BJ (cell line): ENCODE data around the gene LSM14B. TPM values are rescaled to one million over a fixed set of nuclear protein-coding genes. Genes with fewer than 3 reads are reported as not detected.
"Not testable (repeated sequence)": the region's sequence is repeated elsewhere in the genome, so short reads cannot be mapped to it uniquely, and the experiment has no call there.

ENCODE experiments used
- CTCF ChIA-PET: fragments of 350-600 bp; formaldehyde crosslinking; extraction: SDS; loops from one replicate; lab custom pipeline; 2021; ENCODE audit warnings: antibody characterized with exemption, inconsistent platforms; lab: Yijun Ruan, JAX
- POLR2A ChIA-PET: fragments of 300-600 bp; sonication (Branson Sonifier 250); formaldehyde crosslinking; extraction: SDS; loops from one replicate; lab custom pipeline; 2021; ENCODE audit warnings: antibody characterized with exemption; lab: Charles Lee
- DNase-seq: peaks from one replicate; pipeline ENCODE4 v3.0.0-alpha.2; 2011; ENCODE audit warnings: low read depth
- H3K27me3 ChIP-seq: 2 replicates; pipeline ENCODE4 v1.6.0; 2011; ENCODE audit warnings: low read length; ENCODE audit not compliant: control insufficient read depth, insufficient read depth
- H3K36me3 ChIP-seq: 2 replicates; pipeline ENCODE4 v1.5.1; 2011; ENCODE audit warnings: low read length; ENCODE audit not compliant: control insufficient read depth, insufficient read depth
- H3K4me3 ChIP-seq: 2 replicates; pipeline ENCODE4 v1.5.1; 2011; ENCODE audit warnings: low read depth, mild to moderate bottlenecking, control low read depth, low read length
- CTCF ChIP-seq: IDR thresholded peaks from 2 replicates; pipeline ENCODE4 v1.5.1; 2011; ENCODE audit warnings: low read depth, mild to moderate bottlenecking, control low read depth, inconsistent platforms, low read length, moderate library complexity; ENCODE audit not compliant: insufficient read depth
- polyA plus RNA-seq: library from polyadenylated mRNA; depleted of rRNA; stranded (reverse); fragments of >200 nt; gene quantifications from 2 replicates; pipeline ENCODE4 v1.2.3, GENCODE V29; 2011

The LSM14B gene
- polyA plus RNA-seq, 1 experiment: 48.2 TPM

GRCh38 chr20:62147125-62147524 is 24.9 kb downstream of the LSM14B start:
- H3K27me3 ChIP-seq: no peaks in the 10 kb centered on the region
- TF ChIP-seq CTCF: no peak
- H3K36me3 ChIP-seq: peaks cover 1% of the 10 kb centered on the region
- ChIA-PET POLR2A (no interaction called here), CTCF (interaction anchor here (2.3 kb wide), 1 partner anchor 9 kb away, joined by 6 read pairs; no protein-coding TSS in a partner anchor)
- H3K4me3 ChIP-seq: no peak overlapping the region
- no peak for DNase-seq

GRCh38 chr20:62147528-62147927 is 25.3 kb downstream of the LSM14B start:
- TF ChIP-seq CTCF: no peak
- H3K4me3 ChIP-seq: no peak overlapping the region
- ChIA-PET CTCF (interaction anchor here (0.7 to 2.3 kb wide), 2 partner anchors 9 to 44 kb away, joined by 3 to 6 read pairs; no protein-coding TSS in a partner anchor), POLR2A (no interaction called here)
- peaks cover 1% of the 10 kb centered on the region for H3K36me3 ChIP-seq
- no peaks in the 10 kb centered on the region for H3K27me3 ChIP-seq
- no peak for DNase-seq

GRCh38 chr20:62148383-62148782 is 26.1 kb downstream of the LSM14B start:
- not testable (repeated sequence) for H3K36me3 ChIP-seq, DNase-seq
- CTCF ChIA-PET: interaction anchor here (0.7 kb wide), 1 partner anchor 43 kb away, joined by 3 read pairs; no protein-coding TSS in a partner anchor

GRCh38 chr20:62148908-62149314 is 26.6 kb downstream of the LSM14B start:
- H3K36me3 ChIP-seq: peaks cover 1% of the 10 kb centered on the region
- TF ChIP-seq CTCF: no peak
- ChIA-PET POLR2A (no interaction called here), CTCF (no interaction called here)
- H3K4me3 ChIP-seq: no peak overlapping the region
- no peak for DNase-seq
- H3K27me3 ChIP-seq: no peaks in the 10 kb centered on the region

More at GRCh38 chr20:62148383-62148782, 26.1 kb downstream of the LSM14B start:
- H3K27me3 ChIP-seq, POLR2A ChIA-PET, H3K4me3 ChIP-seq: not testable (repeated sequence)

GRCh38 chr20:62149532-62150309 is 27.4 kb downstream of the LSM14B start:
- no peak for TF ChIP-seq CTCF
- Histone ChIP-seq H3K4me3 (no peak overlapping the region), H3K27me3 (no peaks in the 10 kb centered on the region), H3K36me3 (peaks cover 1% of the 10 kb centered on the region)
- ChIA-PET POLR2A (no interaction called here), CTCF (no interaction called here)
- DNase-seq: no peak

- Histone ChIP-seq H3K27me3 (no peaks in the 10 kb centered on the region), H3K4me3 (no peak overlapping the region), H3K36me3 (peaks cover 1% of the 10 kb centered on the region)
- no peak for DNase-seq
- CTCF ChIA-PET: no interaction called here
- no peak for TF ChIP-seq CTCF
- POLR2A ChIA-PET: no interaction called here
These were observed 28.0 kb downstream of the LSM14B start for GRCh38 chr20:62150310-62150575.
